ENCODE data around the gene CDK12. TPM values are rescaled to one million over a fixed set of nuclear protein-coding genes. Genes with fewer than 3 reads are reported as not detected.
"Not testable (repeated sequence)": the region's sequence is repeated elsewhere in the genome, so short reads cannot be mapped to it uniquely, and the experiment has no call there.

The CDK12 gene
- total RNA-seq (2014; rRNA removed; shearing (Covaris generic)), result 39.4 and 43.5 TPM in 2 replicates
- polyA plus RNA-seq (2015; cell fraction: cytosol; rRNA removed), result 15.3 and 20.0 TPM in 2 replicates
- polyA plus RNA-seq (2015; cell fraction: nucleus; rRNA removed), result 44.4 and 51.4 TPM in 2 replicates

GRCh38 chr17:39461113-39461925, at the start of gene CDK12:
CDK12 (plus strand) TSS chr17:39461486; CDS start chr17:39462072, 586 bp downstream.
- DNase-seq (ENCODE audit: low read depth), result peak; percentile 98

- DNase-seq (ENCODE audit: low read depth), result no peak
These were observed 45.1 kb upstream of the CDK12 start for GRCh38 chr17:39416141-39416540.

GRCh38 chr17:39429600-39429999, 31.7 kb upstream of the CDK12 start:
- no peak for DNase-seq (ENCODE audit: low read depth)

GRCh38 chr17:39439868-39440267, 21.4 kb upstream of the CDK12 start:
- DNase-seq (ENCODE audit: low read depth), result not testable (repeated sequence)

GRCh38 chr17:39443326-39443725, 18.0 kb upstream of the CDK12 start:
- no peak for DNase-seq (ENCODE audit: low read depth)

GRCh38 chr17:39447561-39447960, 13.7 kb upstream of the CDK12 start:
- no peak for DNase-seq (ENCODE audit: low read depth)

GRCh38 chr17:39450051-39450450, 11.2 kb upstream of the CDK12 start:
- DNase-seq (ENCODE audit: low read depth), result no peak

GRCh38 chr17:39450847-39451581, 10.3 kb upstream of the CDK12 start, which contains the start of gene MED1:
MED1 (minus strand) TSS chr17:39451263; CDS start chr17:39451062, 201 bp downstream.
- peak; percentile 98 for DNase-seq (ENCODE audit: low read depth)

GRCh38 chr17:39455919-39456318, 5.4 kb upstream of the CDK12 start:
- no peak for DNase-seq (ENCODE audit: low read depth)

GRCh38 chr17:39461926-39462569, 762 bp downstream of the CDK12 start:
- DNase-seq (ENCODE audit: low read depth), result peak; percentile 11

- no peak for DNase-seq (ENCODE audit: low read depth)
These were observed 1.5 kb downstream of the CDK12 start for GRCh38 chr17:39462631-39463375.

GRCh38 chr17:39464639-39465181, 3.4 kb downstream of the CDK12 start:
- not testable (repeated sequence) for DNase-seq (ENCODE audit: low read depth)

- DNase-seq (ENCODE audit: low read depth), result not testable (repeated sequence)
These were observed 7.3 kb downstream of the CDK12 start for GRCh38 chr17:39468610-39469009.

GRCh38 chr17:39473310-39473709, 12.0 kb downstream of the CDK12 start:
- no peak for DNase-seq (ENCODE audit: low read depth)

GRCh38 chr17:39479631-39480030, 18.3 kb downstream of the CDK12 start:
- not testable (repeated sequence) for DNase-seq (ENCODE audit: low read depth)

- no peak for DNase-seq (ENCODE audit: low read depth)
These were observed 22.2 kb downstream of the CDK12 start for GRCh38 chr17:39483506-39483905.

GRCh38 chr17:39484178-39484577, 22.9 kb downstream of the CDK12 start:
- no peak for DNase-seq (ENCODE audit: low read depth)

GRCh38 chr17:39485555-39485954, 24.3 kb downstream of the CDK12 start:
- DNase-seq (ENCODE audit: low read depth), result peak; percentile 96

- DNase-seq (ENCODE audit: low read depth), result peak; percentile 72
These were observed 25.0 kb downstream of the CDK12 start for GRCh38 chr17:39486242-39486641.

- not testable (repeated sequence) for DNase-seq (ENCODE audit: low read depth)
These were observed 26.2 kb downstream of the CDK12 start for GRCh38 chr17:39487490-39487889.

GRCh38 chr17:39487946-39488345, 26.7 kb downstream of the CDK12 start:
- peak; percentile 43 for DNase-seq (ENCODE audit: low read depth)

Data from HT1080 (cell line).